GM10248 (cell line): ENCODE results near the gene ZCCHC7.

Source experiments
- CTCF ChIA-PET: fragments of 300-600 bp; sonication (Branson Sonifier 250); formaldehyde crosslinking; extraction: SDS; loops from one replicate; lab custom pipeline; 2021; ENCODE audit warnings: antibody characterized with exemption; lab: Yijun Ruan, JAX
- POLR2A ChIA-PET: fragments of 350-650 bp; sonication (Branson Sonifier 250); formaldehyde crosslinking; extraction: SDS; loops from one replicate; lab custom pipeline; 2020; ENCODE audit warnings: antibody characterized with exemption; lab: Yijun Ruan, JAX
- DNase-seq: peaks from one replicate; pipeline ENCODE4 v3.0.0; 2012; ENCODE audit errors: extremely low spot score
- TF ChIP-seq, protein P1 (sequence below): IDR thresholded peaks from 2 replicates; pipeline ENCODE4 v1.5.1; 2012; ENCODE audit warnings: mild to moderate bottlenecking, low read depth; ENCODE audit errors: extremely low read depth, missing control alignments, control extremely low read depth

Gene ZCCHC7

DNA sequence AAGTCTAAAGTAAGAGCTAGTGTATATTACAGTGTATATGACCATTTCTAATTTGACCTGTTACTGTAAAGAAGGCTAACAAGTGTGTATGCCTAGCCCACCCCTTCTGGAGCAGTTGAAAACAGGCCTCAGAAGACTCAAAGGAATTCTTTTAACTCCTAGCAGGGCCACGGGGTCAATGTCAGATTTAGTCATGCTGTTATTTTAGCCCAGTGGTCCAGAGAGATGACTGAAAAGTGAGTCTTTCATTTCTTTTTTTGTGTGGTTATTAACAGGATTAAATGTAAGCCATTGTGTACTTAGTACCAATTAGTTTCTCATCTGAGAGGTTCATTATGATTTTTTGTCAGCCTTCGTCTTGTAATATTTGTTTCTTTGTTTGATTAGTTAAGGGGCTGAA lies 24.4 kb downstream of the ZCCHC7 start:
- peak; percentile 11 for DNase-seq

DNA sequence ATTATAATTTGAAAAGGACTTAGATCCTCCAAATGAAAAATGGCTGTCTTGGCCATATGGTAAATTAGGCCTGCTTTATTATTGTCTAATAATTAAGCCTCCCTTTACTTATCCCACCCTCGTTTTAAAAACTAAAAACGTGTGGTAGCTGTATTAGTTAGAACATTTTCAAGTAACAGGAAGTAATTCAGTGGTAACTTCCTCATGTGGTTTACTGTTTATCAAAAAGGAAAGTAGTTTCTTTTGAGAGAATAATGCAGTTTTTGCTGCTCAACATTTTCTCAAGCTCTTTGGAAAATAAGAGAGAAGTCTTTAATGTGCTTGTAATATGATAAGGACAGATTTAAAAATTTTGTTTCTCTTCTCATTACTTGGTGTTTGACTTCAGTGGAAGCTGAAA lies 26.0 kb downstream of the ZCCHC7 start:
- POLR2A ChIA-PET: interaction anchor here (0.6 kb wide), 1 partner anchor 171 kb away, joined by 6 read pairs; no protein-coding TSS in a partner anchor
- CTCF ChIA-PET: interaction anchor here (0.9 to 1.4 kb wide), 3 partner anchors 24 to 273 kb away, joined by 3 read pairs; no protein-coding TSS in a partner anchor
- peak; percentile 20 for DNase-seq
- TF ChIP-seq, protein P1, sequence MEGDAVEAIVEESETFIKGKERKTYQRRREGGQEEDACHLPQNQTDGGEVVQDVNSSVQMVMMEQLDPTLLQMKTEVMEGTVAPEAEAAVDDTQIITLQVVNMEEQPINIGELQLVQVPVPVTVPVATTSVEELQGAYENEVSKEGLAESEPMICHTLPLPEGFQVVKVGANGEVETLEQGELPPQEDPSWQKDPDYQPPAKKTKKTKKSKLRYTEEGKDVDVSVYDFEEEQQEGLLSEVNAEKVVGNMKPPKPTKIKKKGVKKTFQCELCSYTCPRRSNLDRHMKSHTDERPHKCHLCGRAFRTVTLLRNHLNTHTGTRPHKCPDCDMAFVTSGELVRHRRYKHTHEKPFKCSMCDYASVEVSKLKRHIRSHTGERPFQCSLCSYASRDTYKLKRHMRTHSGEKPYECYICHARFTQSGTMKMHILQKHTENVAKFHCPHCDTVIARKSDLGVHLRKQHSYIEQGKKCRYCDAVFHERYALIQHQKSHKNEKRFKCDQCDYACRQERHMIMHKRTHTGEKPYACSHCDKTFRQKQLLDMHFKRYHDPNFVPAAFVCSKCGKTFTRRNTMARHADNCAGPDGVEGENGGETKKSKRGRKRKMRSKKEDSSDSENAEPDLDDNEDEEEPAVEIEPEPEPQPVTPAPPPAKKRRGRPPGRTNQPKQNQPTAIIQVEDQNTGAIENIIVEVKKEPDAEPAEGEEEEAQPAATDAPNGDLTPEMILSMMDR: no peak

More for the DNA sequence above, 24.4 kb downstream of the ZCCHC7 start:
- CTCF ChIA-PET: no interaction called here
- POLR2A ChIA-PET: no interaction called here
- TF ChIP-seq, protein P1: no peak

GRCh38 chr9:37148181-37148580 lies 27.8 kb downstream of the ZCCHC7 start:
- POLR2A ChIA-PET: no interaction called here
- TF ChIP-seq, protein P1: no peak
- no peak for DNase-seq
- CTCF ChIA-PET: interaction anchor here (1.0 to 1.2 kb wide), 2 partner anchors 10 to 16 kb away, joined by 3 read pairs; no protein-coding TSS in a partner anchor

GRCh38 chr9:37149666-37150308 lies 29.4 kb downstream of the ZCCHC7 start:
- POLR2A ChIA-PET: no interaction called here
- CTCF ChIA-PET: interaction anchor here (1.2 kb wide), 1 partner anchor 15 kb away, joined by 4 read pairs; no protein-coding TSS in a partner anchor
- no peak for DNase-seq
- TF ChIP-seq, protein P1: no peak

- DNase-seq: no peak
- ChIA-PET CTCF (interaction anchor here (1.2 to 1.6 kb wide), 3 partner anchors 13 to 20 kb away, joined by 3 to 6 read pairs (median 4); no protein-coding TSS in a partner anchor), POLR2A (interaction anchor here (0.6 kb wide), 1 partner anchor 53 kb away, joined by 9 read pairs; no protein-coding TSS in a partner anchor)
- TF ChIP-seq, protein P1: no peak
Observed at GRCh38 chr9:37150415-37150814, 30.0 kb downstream of the ZCCHC7 start.

GRCh38 chr9:37151812-37152211 lies 31.4 kb downstream of the ZCCHC7 start:
- ChIA-PET POLR2A (no interaction called here), CTCF (interaction anchor here (1.0 to 1.6 kb wide), 5 partner anchors 14 to 178 kb away, joined by 3 to 6 read pairs (median 3); no protein-coding TSS in a partner anchor)
- TF ChIP-seq, protein P1: no peak
- no peak for DNase-seq
